ENCODE data around the gene MMP1. TPM values are rescaled to one million over a fixed set of nuclear protein-coding genes. Genes with fewer than 3 reads are reported as not detected.

The MMP1 gene
- total RNA-seq, 1 donor from 2014 or later: 4.1 TPM

GRCh38 chr11:102763440-102763839 is 34.5 kb downstream of the MMP1 start:
- H3K36me3 Mint-ChIP-seq (ENCODE audit: low read depth): no peaks in the 10 kb centered on the region
- no peak for DNase-seq (ENCODE audit: low spot score)
- TF ChIP-seq CTCF (IDR thresholded peaks at IDR 0.05): no peak
- peaks cover 53% of the 10 kb centered on the region for H3K4me1 Mint-ChIP-seq (ENCODE audit: low read depth)
- H3K4me3 Mint-ChIP-seq (ENCODE audit: unreplicated experiment): no peak overlapping the region
- no peaks in the 10 kb centered on the region for H3K9me3 Mint-ChIP-seq (ENCODE audit: low read depth)
- no peaks in the 10 kb centered on the region for H3K27me3 Mint-ChIP-seq (ENCODE audit: low read depth)
- H3K27ac Mint-ChIP-seq (ENCODE audit: unreplicated experiment): peak overlapping the region; percentile 23

GRCh38 chr11:102762361-102762767 is 35.6 kb downstream of the MMP1 start:
- H3K4me3 Mint-ChIP-seq (ENCODE audit: unreplicated experiment): no peak overlapping the region
- TF ChIP-seq CTCF (IDR thresholded peaks at IDR 0.05): no peak
- H3K27me3 Mint-ChIP-seq (ENCODE audit: low read depth): no peaks in the 10 kb centered on the region
- H3K27ac Mint-ChIP-seq (ENCODE audit: unreplicated experiment): peak overlapping the region; percentile 88
- H3K36me3 Mint-ChIP-seq (ENCODE audit: low read depth): no peaks in the 10 kb centered on the region
- H3K9me3 Mint-ChIP-seq (ENCODE audit: low read depth): no peaks in the 10 kb centered on the region
- H3K4me1 Mint-ChIP-seq (ENCODE audit: low read depth): peaks cover 62% of the 10 kb centered on the region
- DNase-seq (ENCODE audit: low spot score): no peak

GRCh38 chr11:102761646-102762238 is 36.2 kb downstream of the MMP1 start:
- no peaks in the 10 kb centered on the region for H3K9me3 Mint-ChIP-seq (ENCODE audit: low read depth)
- peak overlapping the region; percentile 88 for H3K27ac Mint-ChIP-seq (ENCODE audit: unreplicated experiment)

GRCh38 chr11:102760344-102761035 is 37.5 kb downstream of the MMP1 start:
- H3K36me3 Mint-ChIP-seq (ENCODE audit: low read depth): no peaks in the 10 kb centered on the region
- H3K27ac Mint-ChIP-seq (ENCODE audit: unreplicated experiment): peak overlapping the region; percentile 88
- H3K27me3 Mint-ChIP-seq (ENCODE audit: low read depth): no peaks in the 10 kb centered on the region
- H3K9me3 Mint-ChIP-seq (ENCODE audit: low read depth): no peaks in the 10 kb centered on the region
- peaks cover 59% of the 10 kb centered on the region for H3K4me1 Mint-ChIP-seq (ENCODE audit: low read depth)
- TF ChIP-seq CTCF (IDR thresholded peaks at IDR 0.05): no peak
- DNase-seq (ENCODE audit: low spot score): no peak
- no peak overlapping the region for H3K4me3 Mint-ChIP-seq (ENCODE audit: unreplicated experiment)

More at GRCh38 chr11:102761646-102762238, 36.2 kb downstream of the MMP1 start:
- TF ChIP-seq CTCF (IDR thresholded peaks at IDR 0.05): no peak
- DNase-seq (ENCODE audit: low spot score): no peak
- no peaks in the 10 kb centered on the region for H3K27me3 Mint-ChIP-seq (ENCODE audit: low read depth)
- no peaks in the 10 kb centered on the region for H3K36me3 Mint-ChIP-seq (ENCODE audit: low read depth)
- peak overlapping the region; percentile 18 for H3K4me3 Mint-ChIP-seq (ENCODE audit: unreplicated experiment)
- peaks cover 62% of the 10 kb centered on the region for H3K4me1 Mint-ChIP-seq (ENCODE audit: low read depth)

- H3K4me1 Mint-ChIP-seq (ENCODE audit: low read depth): peaks cover 41% of the 10 kb centered on the region
- H3K36me3 Mint-ChIP-seq (ENCODE audit: low read depth): no peaks in the 10 kb centered on the region
- no peak overlapping the region for H3K27ac Mint-ChIP-seq (ENCODE audit: unreplicated experiment)
- TF ChIP-seq CTCF (IDR thresholded peaks at IDR 0.05): no peak
- no peaks in the 10 kb centered on the region for H3K9me3 Mint-ChIP-seq (ENCODE audit: low read depth)
- no peak overlapping the region for H3K4me3 Mint-ChIP-seq (ENCODE audit: unreplicated experiment)
- no peak for DNase-seq (ENCODE audit: low spot score)
- no peaks in the 10 kb centered on the region for H3K27me3 Mint-ChIP-seq (ENCODE audit: low read depth)
Measured at GRCh38 chr11:102757823-102758549, 40.0 kb downstream of the MMP1 start.

Data from chondrocyte (in vitro differentiated cells).